ENCODE data around the gene SPAAR.

Gene SPAAR

DNA sequence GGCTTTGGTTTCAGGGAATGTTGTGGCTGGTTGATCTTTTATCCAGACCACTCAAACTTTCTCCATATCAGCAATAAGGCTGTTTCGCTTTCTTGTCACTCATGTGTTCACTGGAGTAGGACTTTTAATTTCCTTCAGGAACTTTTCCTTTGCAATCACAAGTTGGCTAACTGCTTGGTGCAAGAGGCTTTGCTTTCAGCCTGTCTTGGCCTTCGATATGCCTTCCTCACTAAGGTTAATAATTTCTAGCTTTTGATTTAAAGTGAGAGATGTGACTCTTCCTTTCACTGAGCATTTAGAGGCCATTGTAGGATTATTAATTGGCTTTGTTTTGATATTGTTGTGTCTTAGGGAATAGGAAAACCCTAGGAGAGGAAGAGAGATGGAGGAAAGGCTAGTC is 10.3 kb upstream of the SPAAR start:
- no peak for ATAC-seq
- no peak for TF ChIP-seq TOX (CRISPR knock-in tag; IDR thresholded peaks at IDR 0.05; ENCODE audit: borderline replicate concordance)
- no peak for TF ChIP-seq ZNF8 (CRISPR knock-in tag; IDR thresholded peaks at IDR 0.05)
- TF ChIP-seq, protein P1, sequence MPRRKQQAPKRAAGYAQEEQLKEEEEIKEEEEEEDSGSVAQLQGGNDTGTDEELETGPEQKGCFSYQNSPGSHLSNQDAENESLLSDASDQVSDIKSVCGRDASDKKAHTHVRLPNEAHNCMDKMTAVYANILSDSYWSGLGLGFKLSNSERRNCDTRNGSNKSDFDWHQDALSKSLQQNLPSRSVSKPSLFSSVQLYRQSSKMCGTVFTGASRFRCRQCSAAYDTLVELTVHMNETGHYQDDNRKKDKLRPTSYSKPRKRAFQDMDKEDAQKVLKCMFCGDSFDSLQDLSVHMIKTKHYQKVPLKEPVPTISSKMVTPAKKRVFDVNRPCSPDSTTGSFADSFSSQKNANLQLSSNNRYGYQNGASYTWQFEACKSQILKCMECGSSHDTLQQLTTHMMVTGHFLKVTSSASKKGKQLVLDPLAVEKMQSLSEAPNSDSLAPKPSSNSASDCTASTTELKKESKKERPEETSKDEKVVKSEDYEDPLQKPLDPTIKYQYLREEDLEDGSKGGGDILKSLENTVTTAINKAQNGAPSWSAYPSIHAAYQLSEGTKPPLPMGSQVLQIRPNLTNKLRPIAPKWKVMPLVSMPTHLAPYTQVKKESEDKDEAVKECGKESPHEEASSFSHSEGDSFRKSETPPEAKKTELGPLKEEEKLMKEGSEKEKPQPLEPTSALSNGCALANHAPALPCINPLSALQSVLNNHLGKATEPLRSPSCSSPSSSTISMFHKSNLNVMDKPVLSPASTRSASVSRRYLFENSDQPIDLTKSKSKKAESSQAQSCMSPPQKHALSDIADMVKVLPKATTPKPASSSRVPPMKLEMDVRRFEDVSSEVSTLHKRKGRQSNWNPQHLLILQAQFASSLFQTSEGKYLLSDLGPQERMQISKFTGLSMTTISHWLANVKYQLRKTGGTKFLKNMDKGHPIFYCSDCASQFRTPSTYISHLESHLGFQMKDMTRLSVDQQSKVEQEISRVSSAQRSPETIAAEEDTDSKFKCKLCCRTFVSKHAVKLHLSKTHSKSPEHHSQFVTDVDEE (CRISPR knock-in tag; IDR thresholded peaks at IDR 0.05) = no peak
- no peak for TF ChIP-seq BACH2 (CRISPR knock-in tag; IDR thresholded peaks at IDR 0.05; ENCODE audit: borderline replicate concordance)
- no peak for TF ChIP-seq TCF4 (CRISPR knock-in tag; IDR thresholded peaks at IDR 0.05; ENCODE audit: borderline replicate concordance)
- TF ChIP-seq ZC3H10 (CRISPR knock-in tag; IDR thresholded peaks at IDR 0.05) = no peak
- no peak for TF ChIP-seq ZFP30 (CRISPR knock-in tag; IDR thresholded peaks at IDR 0.05)
- TF ChIP-seq OSR1 (CRISPR knock-in tag; IDR thresholded peaks at IDR 0.05) = no peak
- no peak for TF ChIP-seq ZNF565 (CRISPR knock-in tag; conservative IDR thresholded peaks at IDR 0.05; ENCODE audit: low read depth)
- no peak for TF ChIP-seq ESRRG (CRISPR knock-in tag; IDR thresholded peaks at IDR 0.05)
- no peak for TF ChIP-seq ARNTL (CRISPR knock-in tag; IDR thresholded peaks at IDR 0.05; ENCODE audit: borderline replicate concordance, low read depth)
- no peak for TF ChIP-seq GLIS3 (CRISPR knock-in tag; IDR thresholded peaks at IDR 0.05)
- no peak for TF ChIP-seq ZNF70 (CRISPR knock-in tag; IDR thresholded peaks at IDR 0.05)
- TF ChIP-seq RARB (CRISPR knock-in tag; IDR thresholded peaks at IDR 0.05) = no peak
- no peak for TF ChIP-seq POU6F1 (CRISPR knock-in tag; IDR thresholded peaks at IDR 0.05; ENCODE audit: borderline replicate concordance, low read depth)
- no peak for TF ChIP-seq ISL1 (CRISPR knock-in tag; IDR thresholded peaks at IDR 0.05)
- TF ChIP-seq ZFP3 (CRISPR knock-in tag; IDR thresholded peaks at IDR 0.05) = no peak
- TF ChIP-seq, protein P2, sequence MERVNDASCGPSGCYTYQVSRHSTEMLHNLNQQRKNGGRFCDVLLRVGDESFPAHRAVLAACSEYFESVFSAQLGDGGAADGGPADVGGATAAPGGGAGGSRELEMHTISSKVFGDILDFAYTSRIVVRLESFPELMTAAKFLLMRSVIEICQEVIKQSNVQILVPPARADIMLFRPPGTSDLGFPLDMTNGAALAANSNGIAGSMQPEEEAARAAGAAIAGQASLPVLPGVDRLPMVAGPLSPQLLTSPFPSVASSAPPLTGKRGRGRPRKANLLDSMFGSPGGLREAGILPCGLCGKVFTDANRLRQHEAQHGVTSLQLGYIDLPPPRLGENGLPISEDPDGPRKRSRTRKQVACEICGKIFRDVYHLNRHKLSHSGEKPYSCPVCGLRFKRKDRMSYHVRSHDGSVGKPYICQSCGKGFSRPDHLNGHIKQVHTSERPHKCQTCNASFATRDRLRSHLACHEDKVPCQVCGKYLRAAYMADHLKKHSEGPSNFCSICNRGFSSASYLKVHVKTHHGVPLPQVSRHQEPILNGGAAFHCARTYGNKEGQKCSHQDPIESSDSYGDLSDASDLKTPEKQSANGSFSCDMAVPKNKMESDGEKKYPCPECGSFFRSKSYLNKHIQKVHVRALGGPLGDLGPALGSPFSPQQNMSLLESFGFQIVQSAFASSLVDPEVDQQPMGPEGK (CRISPR knock-in tag; IDR thresholded peaks at IDR 0.05; ENCODE audit: borderline replicate concordance) = no peak

- no peak for ATAC-seq
- TF ChIP-seq CSRNP3 (CRISPR knock-in tag; IDR thresholded peaks at IDR 0.05) (no peak), ZNF565 (CRISPR knock-in tag; conservative IDR thresholded peaks at IDR 0.05; ENCODE audit: low read depth) (no peak), BACH2 (CRISPR knock-in tag; IDR thresholded peaks at IDR 0.05; ENCODE audit: borderline replicate concordance) (no peak), CSDC2 (CRISPR knock-in tag; IDR thresholded peaks at IDR 0.05) (no peak), SNAI2 (CRISPR knock-in tag; IDR thresholded peaks at IDR 0.05) (no peak), ESRRG (CRISPR knock-in tag; IDR thresholded peaks at IDR 0.05) (no peak), TOX (CRISPR knock-in tag; IDR thresholded peaks at IDR 0.05; ENCODE audit: borderline replicate concordance) (no peak), RARB (CRISPR knock-in tag; IDR thresholded peaks at IDR 0.05) (no peak), ZFP30 (CRISPR knock-in tag; IDR thresholded peaks at IDR 0.05) (no peak), ISL1 (CRISPR knock-in tag; IDR thresholded peaks at IDR 0.05) (no peak)
Observed at GRCh38 chr9:35903049-35903448, 6.2 kb upstream of the SPAAR start.

- ATAC-seq = no peak
- no peak for TF ChIP-seq GLIS3 (CRISPR knock-in tag; IDR thresholded peaks at IDR 0.05)
- TF ChIP-seq ESRRG (CRISPR knock-in tag; IDR thresholded peaks at IDR 0.05) = no peak
- no peak for TF ChIP-seq BACH2 (CRISPR knock-in tag; IDR thresholded peaks at IDR 0.05; ENCODE audit: borderline replicate concordance)
- TF ChIP-seq CSRNP3 (CRISPR knock-in tag; IDR thresholded peaks at IDR 0.05) = no peak
- TF ChIP-seq RARB (CRISPR knock-in tag; IDR thresholded peaks at IDR 0.05) = no peak
- TF ChIP-seq ZNF70 (CRISPR knock-in tag; IDR thresholded peaks at IDR 0.05) = no peak
- TF ChIP-seq CSDC2 (CRISPR knock-in tag; IDR thresholded peaks at IDR 0.05) = no peak
- TF ChIP-seq, protein P2 (CRISPR knock-in tag; IDR thresholded peaks at IDR 0.05; ENCODE audit: borderline replicate concordance) = no peak
- no peak for TF ChIP-seq ZC3H10 (CRISPR knock-in tag; IDR thresholded peaks at IDR 0.05)
- TF ChIP-seq ISL1 (CRISPR knock-in tag; IDR thresholded peaks at IDR 0.05) = no peak
Observed at GRCh38 chr9:35904338-35904737, 5.0 kb upstream of the SPAAR start.
